ENCODE results near the gene IGLL5.
"Not testable (repeated sequence)": the region's sequence is repeated elsewhere in the genome, so short reads cannot be mapped to it uniquely, and the experiment has no call there.

The IGLL5 gene

DNA sequence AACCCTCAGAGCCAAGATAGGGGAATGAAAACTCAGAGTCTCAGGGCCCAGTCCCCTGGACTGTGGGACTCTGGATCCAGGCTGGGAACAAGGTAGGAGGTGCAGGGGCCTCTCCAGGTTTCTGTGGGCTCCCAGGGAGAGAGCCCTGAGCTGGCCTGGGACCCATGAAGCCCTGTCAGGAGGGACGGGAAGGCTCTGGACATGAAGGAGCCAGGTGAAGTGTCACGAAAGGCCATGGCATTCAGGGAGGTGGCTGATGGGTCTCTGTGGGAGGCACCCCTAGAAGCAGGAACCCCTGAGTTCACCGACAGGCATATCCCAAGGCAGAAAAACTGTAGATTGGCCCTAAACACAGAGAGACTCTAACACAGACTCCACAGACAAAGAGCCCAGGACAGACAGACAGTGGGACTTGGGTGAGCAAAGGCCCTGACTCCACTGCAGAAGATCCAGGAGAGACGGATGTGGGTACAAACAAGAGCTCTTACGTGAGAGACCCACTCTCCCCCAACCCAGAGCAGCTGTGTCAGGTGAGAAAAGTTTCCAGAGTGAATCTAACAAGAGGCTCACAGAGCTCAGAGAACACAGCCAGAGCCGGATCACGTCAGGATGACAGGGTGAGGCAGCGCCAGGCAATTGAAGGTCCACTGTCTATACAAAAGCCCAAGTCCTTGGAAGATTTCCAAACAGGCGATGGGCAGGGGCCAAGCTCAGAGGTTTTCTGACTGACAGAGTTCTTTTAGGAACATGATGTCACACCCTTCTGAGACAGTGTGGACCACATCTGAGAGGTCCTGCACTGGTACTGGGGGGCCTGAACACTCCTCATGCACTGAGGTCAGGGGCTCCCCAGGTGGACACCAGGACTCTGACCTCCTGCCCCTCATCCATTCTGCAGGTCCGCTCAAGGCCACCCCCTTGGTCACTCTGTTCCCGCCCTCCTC, 27.4 kb downstream of the IGLL5 start:
- DNase-seq (ENCODE audit: low spot score) = no peak

DNA sequence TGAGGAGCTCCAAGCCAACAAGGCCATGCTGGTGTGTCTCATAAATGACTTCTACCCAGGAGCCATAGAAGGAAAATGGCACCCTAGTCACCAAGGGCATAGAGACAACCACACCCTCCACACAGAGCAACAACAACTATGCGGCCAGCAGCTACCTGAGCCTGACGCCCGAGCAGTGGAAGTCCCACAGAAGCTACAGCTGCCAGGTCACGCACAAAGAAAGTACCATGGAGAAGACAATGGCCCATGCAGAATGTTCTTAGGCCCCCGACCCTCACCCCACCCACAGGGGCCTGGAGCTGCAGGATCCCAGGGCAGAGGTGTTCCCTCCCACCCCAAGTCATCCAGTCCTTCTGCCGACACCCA, 28.0 kb downstream of the IGLL5 start:
- no peak for DNase-seq (ENCODE audit: low spot score)

DNA sequence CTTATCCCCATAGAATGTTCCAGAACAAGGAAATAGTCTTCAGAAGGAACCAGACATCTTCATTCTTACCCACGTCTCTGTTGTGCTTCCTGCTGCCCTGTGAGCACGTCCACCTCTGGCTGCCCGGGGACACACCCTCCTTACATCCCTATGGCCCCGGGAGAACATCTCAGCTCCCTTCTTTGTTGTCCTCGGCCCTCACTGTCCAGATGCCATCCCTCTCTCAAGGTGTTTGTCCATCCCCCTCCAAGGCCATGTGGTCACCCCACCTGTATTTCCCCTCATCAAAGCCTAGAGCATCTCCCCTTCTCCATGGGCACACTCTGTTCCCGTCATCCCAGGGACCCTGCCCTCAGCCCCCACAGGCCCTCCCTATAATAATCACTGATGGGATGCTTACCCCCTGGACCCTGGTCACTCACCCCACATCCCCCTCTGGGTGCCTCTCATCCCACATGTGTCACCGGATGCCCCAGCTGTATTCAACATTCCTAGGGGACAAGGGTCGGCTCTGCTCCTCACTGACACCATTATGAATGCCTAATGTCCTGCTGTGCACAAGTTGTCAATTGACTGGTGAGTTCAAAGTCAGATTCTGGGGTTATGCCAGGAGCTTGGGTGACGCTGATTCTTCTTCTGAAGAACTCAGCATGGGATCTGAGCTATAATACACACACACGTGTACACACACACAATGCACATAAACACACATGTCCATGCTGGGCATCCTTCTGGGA, 28.8 kb downstream of the IGLL5 start:
- DNase-seq (ENCODE audit: low spot score) = no peak

DNA sequence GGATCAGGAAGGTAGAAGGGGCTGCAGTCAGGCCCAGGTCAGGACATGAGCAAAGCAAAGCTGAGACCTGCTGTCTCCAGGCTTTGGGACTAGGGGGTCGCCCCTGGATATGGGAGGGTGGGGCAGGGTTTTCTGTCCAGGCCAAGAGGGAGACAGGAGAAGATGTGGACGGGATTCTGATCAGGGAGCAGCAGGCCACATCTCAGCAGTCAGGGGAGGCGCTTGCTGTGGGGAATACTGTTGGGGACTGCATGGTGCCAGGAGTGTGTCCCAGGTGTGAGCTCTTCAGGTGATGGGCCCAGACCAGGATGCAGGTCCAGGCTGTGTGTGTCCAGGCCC, 29.3 kb downstream of the IGLL5 start:
- DNase-seq (ENCODE audit: low spot score) = no peak

DNA sequence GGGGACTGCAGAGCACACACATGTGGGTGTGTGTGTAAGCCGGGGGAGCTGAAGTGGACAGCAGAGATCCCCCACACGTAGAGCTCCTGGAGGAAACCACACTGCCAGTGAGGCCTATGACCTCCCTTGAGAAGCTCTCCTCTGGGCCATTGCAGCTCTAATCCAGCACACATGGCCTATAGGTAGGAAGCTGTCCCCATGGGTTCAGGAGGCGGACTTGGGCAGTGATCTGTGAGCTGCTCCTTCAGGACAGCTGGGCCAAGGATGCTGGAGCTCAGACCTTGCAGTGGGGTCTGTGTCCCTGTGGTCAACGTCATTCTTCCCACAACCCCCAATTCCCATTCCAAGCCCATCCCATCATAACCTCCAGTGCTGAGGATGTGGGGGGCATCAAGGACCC, 29.8 kb downstream of the IGLL5 start:
- DNase-seq (ENCODE audit: low spot score) = no peak

DNA sequence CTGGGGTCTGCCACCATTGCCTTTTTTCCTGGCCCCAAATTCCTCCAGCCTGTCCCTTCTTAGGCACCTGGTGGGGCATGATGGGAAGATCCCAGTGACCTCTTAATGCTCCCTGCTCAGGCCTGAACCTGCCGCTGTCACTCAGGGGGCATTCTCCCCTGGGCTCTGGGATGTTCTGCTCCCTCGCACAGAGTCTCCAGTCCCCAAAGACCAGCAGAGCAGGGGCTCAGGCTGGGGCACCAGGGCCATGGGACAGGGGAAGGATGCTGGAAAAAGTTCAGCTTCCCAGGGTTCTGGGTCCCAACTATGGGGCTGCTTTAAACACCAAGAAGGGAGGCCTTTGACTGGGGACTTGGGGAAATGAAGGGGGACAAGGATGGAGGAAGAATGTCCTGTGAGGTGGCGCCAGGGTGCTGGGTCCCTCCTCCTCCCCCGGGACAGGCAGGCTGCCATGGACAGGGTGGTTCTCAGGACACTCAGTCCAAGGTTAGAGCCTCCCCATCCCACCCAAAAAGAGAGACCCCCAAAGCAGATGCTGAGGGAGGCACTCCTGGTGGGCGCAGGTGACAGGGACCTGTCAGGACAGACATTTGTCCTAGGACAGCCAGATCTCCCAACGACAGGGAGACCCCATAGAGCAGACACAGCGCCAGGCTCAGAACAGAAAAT, 30.8 kb downstream of the IGLL5 start:
- DNase-seq (ENCODE audit: low spot score) = no peak

DNA sequence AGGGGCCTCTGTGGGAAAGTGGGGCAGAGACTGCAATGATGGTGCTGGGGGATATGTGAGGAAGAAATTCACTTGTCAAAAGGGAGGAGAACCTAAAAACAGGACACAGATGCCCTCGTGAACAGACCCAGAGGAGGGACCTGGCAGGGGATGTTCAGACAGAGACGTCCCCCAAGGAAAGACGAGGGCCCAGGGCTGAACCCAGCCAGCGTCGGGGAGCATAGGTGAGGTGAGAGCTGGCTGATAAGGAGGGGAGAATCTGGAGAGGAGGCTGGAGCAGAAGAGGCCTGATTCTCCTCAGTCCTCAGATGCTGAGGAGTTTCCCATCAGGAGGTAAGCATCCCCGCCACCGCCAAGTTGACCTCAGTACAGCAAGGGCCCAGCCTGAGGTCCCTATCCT, 31.4 kb downstream of the IGLL5 start:
- DNase-seq (ENCODE audit: low spot score) = no peak

DNA sequence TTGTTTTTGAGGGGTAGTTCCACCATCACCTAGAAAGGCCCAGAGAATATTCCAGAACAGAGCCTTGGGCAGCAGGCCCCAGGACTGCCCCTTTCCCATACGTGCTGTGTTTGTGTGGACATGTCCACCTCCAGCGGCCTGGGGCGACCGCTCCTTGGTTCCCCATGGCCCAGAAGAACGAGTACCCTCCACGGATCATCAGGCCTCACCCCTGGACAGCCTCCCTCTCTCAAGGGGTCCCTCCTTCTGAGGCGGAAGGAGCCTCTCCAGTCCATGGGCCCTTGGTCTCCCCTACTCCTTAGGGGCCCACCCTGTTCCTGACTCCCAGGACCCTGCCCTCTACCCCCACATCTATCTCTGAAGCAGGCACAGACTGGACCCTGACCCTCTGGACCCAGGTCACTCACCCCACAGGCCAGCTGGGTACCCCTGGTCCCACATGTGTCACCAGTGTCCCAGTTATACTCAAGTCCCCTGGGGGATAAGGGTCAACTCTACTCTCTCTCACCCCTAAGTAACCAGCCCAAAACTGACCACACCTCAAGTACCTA, 32.6 kb downstream of the IGLL5 start:
- no peak for DNase-seq (ENCODE audit: low spot score)

DNA sequence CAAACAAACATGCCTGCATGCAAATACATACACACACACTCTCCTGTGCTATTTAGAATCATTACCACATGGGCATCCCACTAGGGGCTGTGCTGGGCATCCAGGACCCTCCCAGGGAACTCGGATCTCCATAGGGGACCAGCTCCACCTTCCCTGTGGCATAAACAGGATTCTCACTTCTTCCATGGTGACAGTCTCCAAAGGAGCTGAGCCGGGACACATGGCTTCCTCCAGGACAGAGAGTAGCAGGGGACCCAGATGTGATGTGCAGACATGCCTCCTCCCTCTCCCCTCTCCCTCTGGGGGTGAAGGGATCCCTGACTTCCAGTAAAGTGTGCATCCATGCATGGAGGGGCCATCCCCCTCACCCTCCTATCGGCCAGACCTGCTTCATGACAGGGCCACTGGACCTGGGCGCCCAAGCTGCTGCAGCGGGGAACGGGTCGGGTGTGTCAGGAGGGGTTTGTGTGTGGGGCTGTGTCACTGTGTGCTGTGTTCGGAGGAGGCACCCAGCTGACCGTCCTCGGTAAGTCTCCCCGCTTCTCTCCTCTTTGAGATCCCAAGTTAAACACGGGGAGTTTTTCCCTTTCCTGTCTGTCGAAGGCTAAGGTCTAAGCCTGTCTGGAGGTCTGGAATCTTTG, 33.4 kb downstream of the IGLL5 start:
- no peak for DNase-seq (ENCODE audit: low spot score)

DNA sequence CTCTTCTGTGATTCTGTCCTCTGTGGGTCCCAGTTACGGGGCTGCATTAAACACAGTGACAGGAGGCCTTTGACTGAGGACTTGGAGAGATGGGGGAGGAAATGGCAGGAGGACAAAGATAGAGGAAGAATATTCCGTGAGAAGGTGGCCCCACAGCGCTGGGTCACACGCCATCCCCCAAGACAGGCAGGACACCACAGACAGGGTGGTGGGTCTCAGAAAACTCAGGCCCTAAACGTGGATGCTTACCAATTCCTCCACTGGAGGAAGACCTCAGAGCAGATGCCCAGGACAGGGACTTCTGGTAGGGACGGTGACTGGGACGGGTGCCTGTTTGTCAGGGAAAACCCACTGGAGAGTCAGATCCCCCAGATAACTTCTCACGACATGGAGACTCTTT, 34.0 kb downstream of the IGLL5 start:
- no peak for DNase-seq (ENCODE audit: low spot score)

DNA sequence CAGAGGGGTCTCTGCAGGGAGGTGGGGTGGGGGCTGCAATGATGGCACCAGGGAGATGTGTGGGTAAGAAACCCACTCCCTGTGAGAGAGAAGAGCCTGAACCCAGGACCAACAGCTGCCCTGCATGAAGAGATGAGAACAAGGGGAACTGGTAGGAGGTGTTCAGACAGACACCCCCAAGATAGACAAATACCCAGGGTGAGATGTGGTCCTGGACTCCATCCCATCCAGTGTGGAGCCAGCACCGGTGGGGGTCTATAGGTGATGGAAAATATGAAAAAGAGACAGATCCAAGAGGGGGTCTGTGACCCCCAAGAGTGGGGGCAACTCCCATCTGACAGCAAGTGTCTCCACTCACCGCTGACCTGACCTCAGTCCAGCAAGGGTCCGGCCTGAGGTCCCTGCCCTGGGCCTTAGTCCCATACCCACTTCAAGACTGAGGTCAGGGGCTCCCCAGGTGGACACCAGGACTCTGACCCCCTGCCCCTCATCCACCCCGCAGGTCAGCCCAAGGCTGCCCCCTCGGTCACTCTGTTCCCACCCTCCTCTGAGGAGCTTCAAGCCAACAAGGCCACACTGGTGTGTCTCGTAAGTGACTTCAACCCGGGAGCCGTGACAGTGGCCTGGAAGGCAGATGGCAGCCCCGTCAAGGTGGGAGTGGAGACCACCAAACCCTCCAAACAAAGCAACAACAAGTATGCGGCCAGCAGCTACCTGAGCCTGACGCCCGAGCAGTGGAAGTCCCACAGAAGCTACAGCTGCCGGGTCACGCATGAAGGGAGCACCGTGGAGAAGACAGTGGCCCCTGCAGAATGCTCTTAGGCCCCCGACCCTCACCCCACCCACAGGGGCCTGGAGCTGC, 34.7 kb downstream of the IGLL5 start:
- not testable (repeated sequence) for DNase-seq (ENCODE audit: low spot score)

DNA sequence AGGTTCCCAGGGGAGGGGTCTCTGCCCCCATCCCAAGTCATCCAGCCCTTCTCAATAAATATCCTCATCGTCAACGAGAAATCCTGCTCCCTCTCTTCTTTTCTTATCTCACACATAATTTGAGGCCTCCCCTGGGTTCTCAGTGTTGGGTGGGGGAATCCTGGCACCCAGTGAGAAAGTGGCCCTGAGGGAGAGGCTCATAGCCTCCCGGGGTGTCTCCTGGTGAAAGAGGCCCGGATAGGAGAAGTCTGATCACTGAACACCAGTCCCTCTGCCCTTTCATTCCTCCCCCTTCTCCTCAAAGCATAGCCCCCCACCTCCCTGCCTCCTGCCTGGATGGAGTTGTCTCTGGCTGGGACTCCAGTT, 35.3 kb downstream of the IGLL5 start:
- DNase-seq (ENCODE audit: low spot score) = no peak

DNA sequence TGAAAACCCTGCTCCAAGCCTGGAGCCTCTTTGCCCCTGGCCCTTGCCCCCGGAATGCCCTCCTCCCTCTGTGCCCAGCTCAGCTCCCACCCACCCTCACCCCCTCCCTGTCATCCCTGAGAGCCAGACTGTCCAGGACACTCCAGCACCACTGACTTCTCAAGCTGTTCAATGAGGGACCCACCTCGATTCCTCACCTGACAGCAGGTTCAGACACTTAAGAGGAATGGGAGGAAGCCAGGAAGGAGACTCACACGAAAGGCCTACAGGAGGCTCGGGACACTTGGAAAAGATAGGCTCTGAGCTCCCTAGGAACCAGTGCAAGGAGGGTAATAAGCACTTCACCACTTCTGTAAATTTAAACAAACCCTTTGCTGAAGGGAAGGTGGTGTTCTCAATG, 35.8 kb downstream of the IGLL5 start:
- DNase-seq (ENCODE audit: low spot score) = no peak

DNA sequence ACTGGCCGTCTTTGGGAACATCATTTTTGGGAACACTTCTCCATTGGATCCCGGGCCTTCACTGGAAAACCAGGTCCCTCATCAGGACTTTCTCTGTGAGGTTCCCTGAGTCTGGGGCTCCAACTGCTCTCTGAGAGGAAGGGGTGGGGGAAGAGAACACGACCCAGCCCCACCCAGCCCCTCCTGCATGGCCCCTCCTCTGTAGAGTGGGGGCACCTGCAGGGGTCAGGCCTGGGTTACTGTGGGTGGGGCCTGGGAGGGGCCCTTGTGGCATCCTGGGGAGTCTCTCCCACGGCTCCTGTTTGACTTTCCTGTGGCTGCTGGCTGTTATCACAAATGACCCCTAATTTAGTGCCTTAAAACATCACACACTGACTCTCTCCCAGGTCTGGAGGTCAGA, 36.3 kb downstream of the IGLL5 start:
- no peak for DNase-seq (ENCODE audit: low spot score)

DNA sequence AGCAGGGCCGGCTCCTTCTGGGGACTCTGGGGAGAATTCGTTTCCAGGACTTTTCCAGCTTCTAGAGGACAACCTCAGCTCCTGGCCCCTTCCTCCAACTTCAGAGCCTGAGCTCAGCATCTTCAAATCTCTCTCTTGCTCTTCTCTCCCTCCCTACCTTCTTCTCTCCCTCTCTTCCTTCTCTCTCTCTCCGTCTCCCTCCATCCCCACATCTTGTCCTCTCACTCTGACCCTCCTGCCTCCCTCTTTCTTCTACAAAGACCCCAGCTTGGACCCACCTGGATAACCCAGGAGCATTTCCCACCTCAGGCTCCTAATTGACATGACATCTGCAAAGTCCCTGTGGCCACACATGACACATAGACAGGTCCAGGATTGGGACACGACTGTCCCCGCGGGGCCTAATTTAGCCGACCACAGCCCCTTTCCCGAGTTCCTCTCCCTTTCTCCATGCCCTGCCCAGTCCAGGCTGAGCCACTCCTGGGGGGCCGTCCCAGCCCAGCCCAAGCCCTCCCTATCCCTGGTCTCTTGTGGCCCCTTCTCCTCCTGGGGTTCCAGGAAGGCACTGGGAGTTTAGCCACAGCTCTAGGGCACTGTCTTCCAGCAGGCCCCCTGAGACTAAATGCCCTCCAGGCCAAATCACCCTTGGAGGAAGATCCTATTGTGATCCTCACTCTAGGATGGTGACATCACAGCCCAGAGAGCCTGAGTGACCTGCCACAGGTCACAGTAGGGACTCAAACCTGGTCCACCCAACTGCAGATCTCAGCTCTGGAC, 36.9 kb downstream of the IGLL5 start:
- no peak for DNase-seq (ENCODE audit: low spot score)

DNA sequence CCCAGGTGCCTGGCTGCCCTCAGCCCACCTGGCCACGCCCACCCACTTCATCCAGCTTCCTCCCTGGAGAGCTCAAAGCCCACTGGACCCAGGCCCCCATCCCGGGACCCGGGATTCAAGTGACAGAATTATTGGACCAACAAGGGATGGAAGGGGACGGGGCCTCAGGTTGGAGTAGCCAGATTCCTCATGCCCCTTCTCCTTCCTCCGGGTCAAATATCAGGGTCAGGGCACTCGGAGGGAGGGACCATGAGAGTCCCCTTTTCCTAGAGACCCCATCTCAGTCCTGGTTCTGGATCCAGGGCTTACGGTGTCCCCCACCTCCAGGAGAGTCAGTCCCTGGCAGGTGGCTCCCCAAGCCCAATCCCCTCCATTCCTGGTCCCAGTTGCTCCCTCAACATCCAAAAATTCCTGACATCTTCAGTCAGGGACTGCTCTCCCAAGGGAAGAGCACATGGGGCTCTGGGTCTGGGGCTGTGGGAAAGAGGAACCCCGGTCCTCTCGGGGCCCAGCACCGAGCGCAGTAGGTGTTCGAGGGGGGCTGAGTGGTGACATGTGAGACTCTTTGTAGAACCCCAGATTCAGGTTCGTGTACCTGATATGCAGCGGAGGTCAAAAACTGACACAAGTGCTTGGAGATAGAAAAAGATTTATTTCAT, 37.7 kb downstream of the IGLL5 start:
- no peak for DNase-seq (ENCODE audit: low spot score)

DNA sequence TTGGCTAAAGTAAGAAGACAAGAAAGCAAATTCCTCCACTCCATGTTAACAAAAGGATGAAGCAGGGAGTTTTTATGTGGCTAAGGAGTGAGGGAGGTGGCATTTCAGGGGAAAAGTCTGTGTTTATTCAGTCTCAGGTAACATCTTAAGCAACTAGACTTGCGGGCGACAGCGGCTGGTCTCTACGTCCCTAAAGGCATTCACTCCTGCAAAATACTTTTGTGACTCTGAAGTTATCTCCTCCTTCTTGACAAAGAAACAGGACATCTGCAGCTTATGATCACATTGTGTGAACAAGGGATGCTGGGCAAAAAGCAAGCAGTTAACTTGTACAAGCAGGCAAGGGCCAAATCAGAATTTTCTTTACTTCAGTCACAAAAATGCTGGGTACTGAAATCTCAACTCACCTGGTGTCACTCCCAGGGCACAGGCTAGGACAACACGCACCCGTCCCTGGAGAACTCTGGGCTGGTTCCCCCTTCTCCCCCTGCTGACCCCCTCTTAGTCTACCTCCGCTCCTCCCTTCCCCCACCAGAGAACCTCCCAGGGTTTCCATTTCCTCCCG, 38.3 kb downstream of the IGLL5 start:
- DNase-seq (ENCODE audit: low spot score) = no peak

DNA sequence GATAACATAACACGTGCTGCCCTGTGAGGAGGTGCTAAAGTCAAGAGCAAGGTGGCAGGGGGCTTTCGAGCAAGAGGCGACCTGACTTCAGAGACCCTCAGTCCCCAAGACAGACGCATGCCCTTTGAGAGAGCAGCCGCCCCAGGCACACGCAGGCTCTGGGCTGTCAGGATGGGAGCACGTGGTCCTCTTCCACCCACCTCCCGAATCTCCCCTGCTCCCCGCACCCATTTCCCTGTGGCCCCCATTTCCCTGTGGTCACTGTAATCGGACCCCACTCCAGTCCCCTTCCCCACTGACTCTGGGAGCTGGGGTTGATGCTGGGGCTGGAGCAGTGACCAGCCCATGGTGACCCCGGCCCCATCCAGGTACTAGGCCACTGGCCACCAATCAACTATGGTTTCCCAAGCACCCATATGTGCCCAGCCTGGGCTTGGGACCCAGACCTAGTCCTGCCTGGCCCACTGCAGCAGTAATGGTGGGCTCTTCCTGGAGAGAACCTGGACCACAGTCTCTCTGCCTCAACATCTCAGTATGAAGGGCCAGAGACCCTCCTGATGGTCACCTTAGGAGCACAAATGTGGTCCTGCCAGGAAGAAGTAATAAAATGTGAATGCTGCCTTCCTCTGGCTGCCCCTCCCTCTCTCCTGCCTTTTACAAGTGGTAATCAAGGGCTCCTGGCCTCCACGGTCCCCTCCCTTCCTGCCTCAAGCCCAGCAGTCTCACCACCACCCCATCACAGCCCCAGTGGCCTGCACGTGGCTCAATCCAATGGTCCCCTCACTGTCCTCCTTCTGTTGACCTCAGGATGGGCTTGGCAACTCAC, 39.0 kb downstream of the IGLL5 start:
- DNase-seq (ENCODE audit: low spot score) = no peak
